Uterus (tissue), 2 donors: ENCODE results near the gene SPATA31D4.

Experiments
- POLR2A ChIP-seq, 2 donors: fragments of 450-650 bp; IDR thresholded peaks; one replicate each; pipeline ENCODE4 v1.6.1; 2016; ENCODE audit warnings: antibody characterized with exemption in 2 of 2, mild to moderate bottlenecking in 1 of 2, moderate library complexity in 1 of 2
- TF ChIP-seq, protein P1 (sequence below), 4 experiments: fragments of 200-600 bp in 2 of 4; fragments of 450-650 bp in 2 of 4; sonication (generic) in 2 of 4; IDR thresholded peaks; one replicate each; pipeline ENCODE4 v1.5.1; 2016 to 2019; ENCODE audit warnings: antibody characterized with exemption in 4 of 4, mild to moderate bottlenecking in 2 of 4, moderate library complexity in 1 of 4

DNA sequence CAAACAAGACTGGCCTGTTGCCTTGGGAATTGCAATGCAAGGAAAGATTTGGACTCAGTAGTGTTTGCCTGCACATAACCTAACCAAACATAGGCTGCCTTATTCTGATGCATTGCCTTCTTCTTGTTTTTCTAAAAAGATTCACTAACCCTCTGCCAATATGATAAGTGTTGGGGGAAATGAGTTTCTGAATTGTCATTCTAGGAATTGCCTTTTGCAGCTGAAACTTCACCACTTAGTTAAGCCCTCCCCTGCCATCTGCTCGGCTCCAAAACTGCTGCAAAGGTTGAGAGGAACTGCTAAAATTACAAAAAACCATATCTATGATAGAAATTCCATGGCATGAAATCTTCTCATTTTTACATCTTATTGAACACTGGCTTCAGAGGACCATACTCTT lies 41.6 kb upstream of the SPATA31D4 start:
- TF ChIP-seq, protein P1, sequence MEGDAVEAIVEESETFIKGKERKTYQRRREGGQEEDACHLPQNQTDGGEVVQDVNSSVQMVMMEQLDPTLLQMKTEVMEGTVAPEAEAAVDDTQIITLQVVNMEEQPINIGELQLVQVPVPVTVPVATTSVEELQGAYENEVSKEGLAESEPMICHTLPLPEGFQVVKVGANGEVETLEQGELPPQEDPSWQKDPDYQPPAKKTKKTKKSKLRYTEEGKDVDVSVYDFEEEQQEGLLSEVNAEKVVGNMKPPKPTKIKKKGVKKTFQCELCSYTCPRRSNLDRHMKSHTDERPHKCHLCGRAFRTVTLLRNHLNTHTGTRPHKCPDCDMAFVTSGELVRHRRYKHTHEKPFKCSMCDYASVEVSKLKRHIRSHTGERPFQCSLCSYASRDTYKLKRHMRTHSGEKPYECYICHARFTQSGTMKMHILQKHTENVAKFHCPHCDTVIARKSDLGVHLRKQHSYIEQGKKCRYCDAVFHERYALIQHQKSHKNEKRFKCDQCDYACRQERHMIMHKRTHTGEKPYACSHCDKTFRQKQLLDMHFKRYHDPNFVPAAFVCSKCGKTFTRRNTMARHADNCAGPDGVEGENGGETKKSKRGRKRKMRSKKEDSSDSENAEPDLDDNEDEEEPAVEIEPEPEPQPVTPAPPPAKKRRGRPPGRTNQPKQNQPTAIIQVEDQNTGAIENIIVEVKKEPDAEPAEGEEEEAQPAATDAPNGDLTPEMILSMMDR (IDR thresholded peaks at IDR 0.05), result no peak
- no peak for TF ChIP-seq POLR2A (IDR thresholded peaks at IDR 0.05)
